Activated CD8-positive, alpha-beta memory T cell treated with anti-CD3 and anti-CD28 coated beads for 24 hours (primary cell): ENCODE results near the gene ITSN1.
"Not testable (repeated sequence)": the region's sequence is repeated elsewhere in the genome, so short reads cannot be mapped to it uniquely, and the experiment has no call there.

Source experiments
- DNase-seq: peaks from one replicate; pipeline ENCODE4 v3.0.0-alpha.2; 2020

The ITSN1 gene

GRCh38 chr21:33775100-33775828 is 133.0 kb downstream of the ITSN1 start:
- no peak for DNase-seq

- DNase-seq = no peak
Measured at GRCh38 chr21:33780631-33781030, 138.3 kb downstream of the ITSN1 start.

GRCh38 chr21:33781121-33781520 is 138.8 kb downstream of the ITSN1 start:
- DNase-seq = no peak

- DNase-seq = no peak
Measured at GRCh38 chr21:33783187-33783979, 141.1 kb downstream of the ITSN1 start.

GRCh38 chr21:33787431-33787830 is 145.1 kb downstream of the ITSN1 start:
- no peak for DNase-seq

GRCh38 chr21:33788438-33788837 is 146.1 kb downstream of the ITSN1 start:
- not testable (repeated sequence) for DNase-seq

GRCh38 chr21:33789697-33790096 is 147.4 kb downstream of the ITSN1 start:
- no peak for DNase-seq

GRCh38 chr21:33791073-33791472 is 148.8 kb downstream of the ITSN1 start:
- no peak for DNase-seq

GRCh38 chr21:33794596-33794995 is 152.3 kb downstream of the ITSN1 start:
- no peak for DNase-seq

- DNase-seq = no peak
Measured at GRCh38 chr21:33797565-33797964, 155.3 kb downstream of the ITSN1 start.

GRCh38 chr21:33799378-33800090 is 157.2 kb downstream of the ITSN1 start:
- no peak for DNase-seq

- DNase-seq = no peak
Measured at GRCh38 chr21:33800753-33801423, 158.6 kb downstream of the ITSN1 start.

GRCh38 chr21:33801424-33802405 is 159.4 kb downstream of the ITSN1 start:
- DNase-seq = no peak

GRCh38 chr21:33802481-33802880 is 160.2 kb downstream of the ITSN1 start:
- DNase-seq = no peak

- DNase-seq = no peak
Measured at GRCh38 chr21:33808715-33809367, 166.5 kb downstream of the ITSN1 start.

- DNase-seq = no peak
Measured at GRCh38 chr21:33810766-33811165, 168.5 kb downstream of the ITSN1 start.

- DNase-seq = no peak
Measured at GRCh38 chr21:33811167-33812010, 169.1 kb downstream of the ITSN1 start.

- DNase-seq = no peak
Measured at GRCh38 chr21:33813832-33814365, 171.6 kb downstream of the ITSN1 start.

- no peak for DNase-seq
Measured at GRCh38 chr21:33815143-33815707, 172.9 kb downstream of the ITSN1 start.

- no peak for DNase-seq
Measured at GRCh38 chr21:33816174-33816573, 173.9 kb downstream of the ITSN1 start.
